Esophagus muscularis mucosa (tissue), 4 donors: Measurements from ENCODE around the gene PHF2.

ENCODE experiments used
- EP300 ChIP-seq: sonication (generic); formaldehyde crosslinking; IDR thresholded peaks from one replicate; pipeline ENCODE4 v1.6.1; 2017; ENCODE audit warnings: antibody characterized with exemption
- POLR2A ChIP-seq: fragments of 450-650 bp; IDR thresholded peaks from one replicate; pipeline ENCODE4 v1.6.1; 2017; ENCODE audit warnings: antibody characterized with exemption, moderate library complexity, mild to moderate bottlenecking, low read depth
- POLR2AphosphoS5 ChIP-seq, 2 donors: sonication (generic); formaldehyde crosslinking; IDR thresholded peaks; one replicate each; pipeline ENCODE4 v1.6.1; 2017; ENCODE audit warnings: antibody characterized with exemption in 2 of 2
- TF ChIP-seq, protein P1 (sequence below), 3 experiments: fragments of 200-600 bp in 2 of 3; fragments of 450-650 bp in 1 of 3; sonication (generic) in 2 of 3; IDR thresholded peaks; one replicate each; pipeline ENCODE4 v1.5.1; 2017 to 2019; ENCODE audit warnings: antibody characterized with exemption in 3 of 3, mild to moderate bottlenecking in 2 of 3, moderate library complexity in 1 of 3

DNA sequence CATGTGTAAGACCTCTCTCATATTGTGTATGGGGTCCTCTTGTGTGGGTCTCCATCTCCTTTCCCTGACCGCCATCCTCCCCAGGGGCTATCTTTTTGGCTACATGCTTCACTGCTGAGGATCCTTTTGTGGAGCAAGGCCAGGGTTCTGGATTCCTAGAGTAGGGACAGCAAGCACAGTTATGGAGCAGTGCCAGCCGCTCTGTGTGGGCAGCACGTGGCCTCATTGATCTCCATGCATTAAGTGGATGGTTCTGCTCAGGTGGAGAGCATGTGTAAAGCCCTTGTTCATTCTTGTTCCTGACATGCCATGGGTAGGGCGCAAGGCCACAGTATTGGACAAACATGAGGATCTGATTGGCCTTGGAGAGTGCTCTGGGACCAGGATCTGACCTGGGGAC, 8.9 kb downstream of the PHF2 start:
- TF ChIP-seq, protein P1, sequence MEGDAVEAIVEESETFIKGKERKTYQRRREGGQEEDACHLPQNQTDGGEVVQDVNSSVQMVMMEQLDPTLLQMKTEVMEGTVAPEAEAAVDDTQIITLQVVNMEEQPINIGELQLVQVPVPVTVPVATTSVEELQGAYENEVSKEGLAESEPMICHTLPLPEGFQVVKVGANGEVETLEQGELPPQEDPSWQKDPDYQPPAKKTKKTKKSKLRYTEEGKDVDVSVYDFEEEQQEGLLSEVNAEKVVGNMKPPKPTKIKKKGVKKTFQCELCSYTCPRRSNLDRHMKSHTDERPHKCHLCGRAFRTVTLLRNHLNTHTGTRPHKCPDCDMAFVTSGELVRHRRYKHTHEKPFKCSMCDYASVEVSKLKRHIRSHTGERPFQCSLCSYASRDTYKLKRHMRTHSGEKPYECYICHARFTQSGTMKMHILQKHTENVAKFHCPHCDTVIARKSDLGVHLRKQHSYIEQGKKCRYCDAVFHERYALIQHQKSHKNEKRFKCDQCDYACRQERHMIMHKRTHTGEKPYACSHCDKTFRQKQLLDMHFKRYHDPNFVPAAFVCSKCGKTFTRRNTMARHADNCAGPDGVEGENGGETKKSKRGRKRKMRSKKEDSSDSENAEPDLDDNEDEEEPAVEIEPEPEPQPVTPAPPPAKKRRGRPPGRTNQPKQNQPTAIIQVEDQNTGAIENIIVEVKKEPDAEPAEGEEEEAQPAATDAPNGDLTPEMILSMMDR (IDR thresholded peaks at IDR 0.05): no peak
- TF ChIP-seq POLR2AphosphoS5 (IDR thresholded peaks at IDR 0.05) (no peak), EP300 (no peak), POLR2A (no peak)
